MV-4-11 (cell line): ENCODE data around the gene P2RX2.

Source experiments
- DNase-seq: peaks from one replicate; lab custom pipeline; 2025; lab: John Stamatoyannopoulos, UW

Gene P2RX2

DNA sequence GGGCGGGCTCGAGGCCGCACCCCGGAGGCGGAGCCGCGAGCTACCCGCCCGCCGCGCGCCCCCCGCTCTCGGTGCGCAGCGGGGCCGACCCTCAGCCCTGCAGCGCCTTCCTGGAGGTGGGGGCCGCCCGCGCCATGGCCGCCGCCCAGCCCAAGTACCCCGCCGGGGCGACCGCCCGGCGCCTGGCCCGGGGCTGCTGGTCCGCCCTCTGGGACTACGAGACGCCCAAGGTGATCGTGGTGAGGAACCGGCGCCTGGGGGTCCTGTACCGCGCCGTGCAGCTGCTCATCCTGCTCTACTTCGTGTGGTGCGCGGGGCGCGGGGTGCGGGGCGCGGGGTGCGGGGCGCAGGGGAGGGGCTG, at the start of gene P2RX2:
Gene P2RX2 (plus strand): TSS at position 94 of the 361 bp plus-strand sequence. CDS start 41 bp downstream, at position 135.
- DNase-seq = no peak

DNA sequence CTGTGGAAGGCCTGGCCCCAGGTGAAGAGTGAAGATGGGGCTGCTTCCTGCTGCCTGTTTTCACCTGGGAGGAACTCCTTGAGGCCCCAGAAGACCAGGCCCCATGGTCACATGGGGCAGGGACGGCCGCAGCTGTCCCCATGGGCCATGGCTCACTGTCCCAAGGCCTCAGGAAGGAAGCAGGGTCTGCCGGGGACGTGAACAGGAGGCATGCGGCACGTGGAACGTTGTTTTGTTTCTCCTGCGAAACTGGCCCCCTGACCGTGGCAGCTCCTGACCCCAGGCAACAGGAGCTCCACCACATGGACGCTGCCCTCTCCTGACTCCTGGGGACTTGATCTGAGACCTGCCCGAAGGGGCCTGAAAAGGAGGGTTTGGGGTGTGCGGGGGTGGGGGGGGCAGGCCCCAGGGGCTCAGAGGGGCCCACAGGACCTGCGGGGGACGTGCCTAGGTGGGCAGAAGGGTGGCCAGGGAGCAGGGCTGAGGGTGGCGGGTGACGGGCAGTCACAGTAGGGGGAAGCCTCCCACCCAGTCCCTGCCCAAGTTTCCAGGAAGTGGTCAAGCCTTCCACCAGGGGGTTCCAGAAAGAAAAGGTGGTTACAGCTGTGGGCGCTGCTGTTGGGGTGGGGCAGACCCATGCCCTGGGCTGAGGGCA, 49.6 kb upstream of the P2RX2 start:
- no peak for DNase-seq

DNA sequence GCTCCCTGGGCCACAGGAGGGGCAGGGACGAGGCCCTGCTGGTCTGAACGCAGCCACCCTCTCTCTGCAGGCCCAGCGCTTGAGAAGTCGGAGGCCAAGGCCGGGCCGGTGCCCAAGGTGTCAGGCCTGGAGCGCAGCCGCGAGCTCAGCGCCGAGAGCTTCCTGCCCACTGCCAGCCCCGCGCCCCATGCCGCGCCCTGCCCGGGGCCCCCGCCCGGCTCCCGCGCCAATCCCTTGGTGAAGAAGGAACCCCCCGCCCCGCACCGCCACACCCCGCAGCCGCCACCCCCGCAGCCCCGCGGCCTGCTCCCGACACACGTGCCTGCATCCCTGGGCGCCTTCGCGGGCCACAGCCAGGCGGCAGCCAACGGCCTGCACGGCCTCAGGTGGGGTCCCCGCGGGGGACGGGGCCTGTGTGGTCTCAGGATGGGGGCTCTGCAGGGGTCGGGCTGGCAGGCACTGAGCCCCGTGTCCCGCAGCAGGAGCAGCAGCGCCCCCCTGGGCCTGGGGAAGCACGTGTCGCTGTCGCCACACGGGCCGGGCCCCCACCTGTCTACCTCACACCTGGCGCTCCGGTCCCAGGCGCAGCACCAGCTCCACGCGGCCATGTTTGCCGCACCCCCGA, 48.6 kb upstream of the P2RX2 start:
- no peak for DNase-seq

DNA sequence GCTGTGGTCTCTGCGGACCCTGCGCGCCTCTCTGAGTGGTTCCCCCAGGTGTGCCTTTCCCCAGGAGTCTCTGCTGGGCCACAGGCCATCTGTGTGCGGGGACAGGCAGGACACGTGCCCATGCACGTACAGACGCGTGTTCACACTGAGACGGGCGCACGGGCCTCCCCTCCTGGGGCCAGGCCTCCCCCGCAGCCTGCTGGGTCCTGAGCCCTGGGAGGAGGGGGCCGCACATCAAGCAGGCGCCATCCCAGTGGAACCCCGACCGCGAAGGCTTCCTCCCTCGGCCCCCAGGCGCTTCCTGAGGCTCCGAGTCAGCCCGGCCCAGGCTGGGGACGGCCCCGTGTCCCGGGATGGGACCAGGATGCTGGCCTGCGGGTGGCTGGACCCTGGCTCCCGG, 47.9 kb upstream of the P2RX2 start:
- DNase-seq = no peak

- no peak for DNase-seq
Observed at GRCh38 chr12:132571051-132571450, 47.5 kb upstream of the P2RX2 start.

GRCh38 chr12:132571598-132571997, 47.0 kb upstream of the P2RX2 start:
- DNase-seq = no peak

GRCh38 chr12:132572106-132572505, 46.5 kb upstream of the P2RX2 start:
- DNase-seq = no peak

- DNase-seq = no peak
Observed at GRCh38 chr12:132572801-132573760, 45.5 kb upstream of the P2RX2 start.

DNA sequence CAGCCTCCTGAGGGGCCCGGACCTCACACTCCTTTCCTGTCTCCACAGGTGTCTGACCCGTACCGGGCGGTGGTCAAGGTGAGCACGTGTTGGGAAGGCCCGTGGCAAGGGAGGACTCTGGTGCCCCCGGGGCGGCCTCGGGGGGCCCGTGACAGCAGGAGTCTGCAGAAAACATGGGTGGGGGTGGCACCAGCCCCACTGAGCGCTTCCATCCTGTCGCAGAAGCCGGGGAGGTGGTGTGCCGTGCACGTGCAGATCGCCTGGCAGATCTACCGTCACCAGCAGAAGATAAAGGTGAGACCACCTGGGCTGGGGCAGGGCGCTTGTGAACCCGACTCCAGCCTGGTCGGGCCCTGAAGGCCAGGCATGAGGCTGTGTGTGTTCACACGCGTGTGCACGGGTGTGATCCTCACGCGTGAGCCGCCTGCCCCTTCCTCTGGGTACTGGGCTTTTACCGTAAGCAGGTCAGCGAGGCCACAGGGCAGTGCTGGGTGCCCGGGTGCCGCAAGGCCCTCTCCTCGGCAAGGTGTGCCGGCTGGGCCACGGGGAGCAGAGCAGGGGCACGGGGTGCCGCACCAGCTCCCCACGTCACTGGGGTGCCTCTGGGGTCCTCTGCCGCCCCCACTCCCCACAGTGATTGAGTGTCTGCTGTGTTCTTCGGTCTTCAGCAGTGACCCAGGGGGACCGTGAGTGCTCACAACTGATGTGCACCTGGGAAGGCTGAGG, 44.1 kb upstream of the P2RX2 start:
- DNase-seq = no peak

- DNase-seq = no peak
Observed at GRCh38 chr12:132575661-132576060, 42.9 kb upstream of the P2RX2 start.

GRCh38 chr12:132576701-132577100, 41.9 kb upstream of the P2RX2 start:
- no peak for DNase-seq

DNA sequence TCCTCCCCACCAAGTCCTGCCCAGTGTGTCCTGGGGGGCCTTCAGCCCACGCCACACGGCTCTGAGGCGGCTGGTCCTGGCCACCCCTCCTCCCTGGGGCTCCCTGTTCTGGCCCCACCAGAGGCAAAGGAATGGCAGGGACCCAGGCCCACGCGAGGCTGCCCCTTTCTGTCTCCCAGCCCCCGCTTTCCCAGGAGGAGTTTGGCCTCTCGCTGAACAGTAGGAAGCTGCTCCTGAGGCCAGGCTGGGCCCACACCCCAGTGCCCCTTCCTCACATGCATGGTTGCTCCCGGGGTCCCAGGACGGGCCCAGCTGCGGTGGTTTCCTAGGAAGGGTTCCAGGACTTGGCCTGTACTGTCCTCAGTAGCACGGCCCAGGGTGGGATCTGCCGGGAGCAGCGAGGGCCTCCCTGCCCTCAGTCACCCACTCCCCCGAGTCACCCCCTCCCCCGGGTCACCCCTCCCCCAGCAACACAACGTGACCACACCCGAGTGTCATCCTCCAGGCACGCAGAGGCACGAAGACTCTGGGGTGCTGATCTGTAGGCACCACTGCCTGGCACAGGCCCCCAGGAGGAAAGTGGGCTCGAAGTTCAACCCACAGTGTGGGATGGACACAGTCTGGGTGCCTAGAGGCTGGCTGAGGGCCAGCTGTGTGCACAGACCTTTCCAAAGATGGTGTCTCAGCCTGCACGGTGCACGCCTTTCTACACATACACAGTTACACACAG, 41.2 kb upstream of the P2RX2 start:
- no peak for DNase-seq

DNA sequence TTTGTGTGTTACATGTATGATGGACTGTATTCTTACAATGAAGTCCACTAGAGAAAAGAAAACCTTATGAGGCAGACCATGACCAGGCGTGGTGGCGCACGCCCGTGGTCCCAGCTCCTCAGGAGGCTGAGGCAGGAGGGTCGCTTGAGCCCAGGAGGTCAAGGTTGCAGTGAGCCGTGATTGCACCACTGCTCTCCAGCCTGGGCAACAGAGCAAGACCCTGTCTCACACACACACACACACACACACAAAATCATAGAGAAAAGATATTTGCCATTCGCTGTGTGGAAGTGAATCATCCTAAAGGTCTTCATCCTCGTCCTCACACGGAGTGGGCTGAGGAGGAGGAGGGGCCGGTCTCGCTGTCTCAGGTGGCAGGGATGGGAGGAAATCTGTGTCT, 40.5 kb upstream of the P2RX2 start:
- no peak for DNase-seq

GRCh38 chr12:132578826-132579225, 39.8 kb upstream of the P2RX2 start:
- no peak for DNase-seq

DNA sequence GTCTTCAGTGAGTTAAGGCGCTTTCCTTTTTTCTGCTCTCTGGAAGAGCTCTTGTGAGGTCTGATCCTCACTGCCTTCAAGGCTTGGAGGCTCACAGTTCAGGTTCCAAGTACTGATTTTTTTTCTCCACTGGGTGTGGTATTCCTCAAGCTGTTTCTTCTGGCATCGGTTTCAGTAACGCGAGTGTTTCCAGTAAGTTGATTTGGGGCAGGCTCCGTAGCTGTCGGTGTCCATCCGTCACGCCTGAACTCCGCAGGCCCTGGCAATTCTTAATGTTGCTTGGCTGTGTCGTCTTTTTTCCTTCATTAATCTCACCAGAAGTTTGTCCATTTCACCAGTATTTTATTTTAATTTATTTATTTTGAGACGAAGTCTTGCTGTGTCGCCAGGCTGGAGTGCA, 38.8 kb upstream of the P2RX2 start:
- no peak for DNase-seq

DNA sequence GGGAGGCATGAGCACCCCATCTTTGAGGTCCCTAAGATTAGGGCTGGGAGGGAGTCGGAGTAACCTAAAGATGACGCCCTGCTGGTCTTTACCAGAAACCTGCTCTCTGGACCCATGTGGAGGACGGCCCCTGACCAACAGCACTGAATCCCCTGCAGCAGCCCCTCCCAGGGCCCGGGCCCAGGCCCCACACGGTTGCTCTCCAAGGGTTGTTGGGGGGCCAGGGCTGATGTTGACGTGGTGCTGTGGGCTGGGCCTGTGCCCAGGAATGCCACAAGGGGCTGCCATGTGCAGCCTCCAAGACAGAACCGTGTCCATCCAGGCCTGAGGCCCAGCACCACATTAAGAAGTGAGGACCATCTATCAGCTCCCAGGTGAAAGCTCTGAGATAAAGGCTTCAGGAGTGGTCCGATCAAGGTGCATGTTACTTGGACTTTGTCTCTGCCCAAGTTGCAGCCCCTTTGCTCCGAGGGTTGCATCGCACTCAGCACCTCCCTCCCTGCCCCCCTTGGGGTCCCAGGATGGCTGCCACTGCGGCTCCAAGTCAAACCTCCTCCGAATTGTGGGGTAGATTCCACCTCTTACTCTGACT, 37.8 kb upstream of the P2RX2 start:
- DNase-seq = no peak

GRCh38 chr12:132581348-132582057, 37.1 kb upstream of the P2RX2 start:
- DNase-seq = no peak

GRCh38 chr12:132582058-132582420, 36.5 kb upstream of the P2RX2 start:
- DNase-seq = no peak

GRCh38 chr12:132582582-132583410, 35.8 kb upstream of the P2RX2 start:
- no peak for DNase-seq

DNA sequence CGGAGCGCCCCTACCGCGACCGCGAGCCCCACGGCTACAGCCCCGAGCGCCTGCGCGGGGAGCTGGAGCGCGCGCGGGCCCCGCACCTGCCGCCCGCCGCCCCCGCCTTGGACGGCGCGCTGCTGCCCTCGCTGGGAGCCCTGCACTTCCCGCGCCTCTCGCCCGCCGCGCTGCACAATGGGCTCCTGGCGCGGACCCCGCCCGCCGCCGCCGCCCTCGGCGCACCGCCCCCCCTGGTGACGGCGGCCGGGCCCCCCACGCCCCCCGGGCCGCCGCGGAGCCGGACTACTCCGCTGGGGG, 35.2 kb upstream of the P2RX2 start:
- no peak for DNase-seq
